Psoas muscle (tissue), 8 donors: ENCODE measurements around the gene SIN3A. TPM values are rescaled to one million over a fixed set of nuclear protein-coding genes. Genes with fewer than 3 reads are reported as not detected.

ENCODE experiments used
- ATAC-seq, 4 donors: fragments of 200-7000 bp; cut with Tn5 transposase; one replicate each; pipeline ENCODE4 v1.9.1; 2020; ENCODE audit warnings: moderate library complexity in 3 of 4, mild to moderate bottlenecking in 2 of 4
- DNase-seq, 2 donors: peaks; one replicate each; pipeline ENCODE4 v3.0.0-alpha.2; 2020
- H3K27ac ChIP-seq: fragments of 200-600 bp; one replicate; pipeline ENCODE4 v1.8.0; 2022
- H3K27me3 ChIP-seq, 3 donors: fragments of 200-600 bp in 1 of 3; one replicate each; pipeline versions ENCODE4 v1.6.1 to v1.8.0; 2013 to 2022; ENCODE audit warnings: low read length in 2 of 3, mild to moderate bottlenecking in 2 of 3, moderate library complexity in 1 of 3; ENCODE audit not compliant: insufficient read depth in 3 of 3
- H3K36me3 ChIP-seq, 2 donors: fragments of 200-600 bp in 1 of 2; one replicate each; pipeline versions ENCODE4 v1.6.1 to v1.8.0; 2013 to 2022; ENCODE audit warnings: low read depth in 1 of 2, mild to moderate bottlenecking in 1 of 2, moderate library complexity in 1 of 2; ENCODE audit not compliant: insufficient read depth in 1 of 2
- H3K4me1 ChIP-seq: fragments of 200-600 bp; one replicate; pipeline ENCODE4 v1.8.0; 2022
- H3K4me3 ChIP-seq: fragments of 200-600 bp; one replicate; pipeline ENCODE4 v1.8.0; 2022; ENCODE audit warnings: mild to moderate bottlenecking
- H3K9me3 ChIP-seq: fragments of 200-600 bp; one replicate; pipeline ENCODE4 v1.8.0; 2022
- WGBS, 3 donors: extraction: QIAGEN DNeasy Blood & Tissue Kit; methylation state at CpG; one replicate each; pipeline versions ENCODE4 v1.1.6 to v1.1.7; 2013; 5-methylcytosine and 5-hydroxymethylcytosine counted together
- intact Hi-C, 2 donors: fragments of 100-400 bp; cut with DNase I; formaldehyde crosslinking; loops; one replicate each; pipeline versions ENCODE4 v1.11.0 to v1.14.2; 2022
- polyA plus RNA-seq, 3 donors: library from polyadenylated mRNA; stranded (reverse); fragments of 200-250 nt; gene quantifications; one replicate each; pipeline ENCODE4 v1.2.3, GENCODE V29; 2013
- total RNA-seq, 4 donors: library from RNA; stranded (reverse); fragmentation: NEBNext Ultra II Directional in 2 of 4; extraction: Animal tissue kit (Norgen Biotek cat#: 25700) in 2 of 4; gene quantifications; one replicate each; pipeline versions ENCODE4 v1.2.1 to v1.2.4, GENCODE V29; 2021 to 2023
- TF ChIP-seq, protein P1 (sequence below): fragments of 200-600 bp; IDR thresholded peaks from one replicate; pipeline ENCODE4 v1.8.0; 2022; ENCODE audit warnings: antibody characterized with exemption
- donor health status: healthy with polysubstance abuse.
- donor health status: DM: no; HTN: no; CAD: no; lungs with moderate emphysema.
- donor health status: Bipolar disorder and iron deficiency.
- donor health status: healthy.
- donor health status: DM: yes; HTN: yes; CAD: no.
- donor health status: DM: no; HTN: no; CAD: no.
- donor health status: DM: no; HTN: no; CAD: no.
- donor health status: DM: yes; HTN: yes; CAD: no.

The SIN3A gene
- total and polyA plus RNA-seq, 7 donors, result 7.2 to 35.5 (median 21.7) TPM

DNA sequence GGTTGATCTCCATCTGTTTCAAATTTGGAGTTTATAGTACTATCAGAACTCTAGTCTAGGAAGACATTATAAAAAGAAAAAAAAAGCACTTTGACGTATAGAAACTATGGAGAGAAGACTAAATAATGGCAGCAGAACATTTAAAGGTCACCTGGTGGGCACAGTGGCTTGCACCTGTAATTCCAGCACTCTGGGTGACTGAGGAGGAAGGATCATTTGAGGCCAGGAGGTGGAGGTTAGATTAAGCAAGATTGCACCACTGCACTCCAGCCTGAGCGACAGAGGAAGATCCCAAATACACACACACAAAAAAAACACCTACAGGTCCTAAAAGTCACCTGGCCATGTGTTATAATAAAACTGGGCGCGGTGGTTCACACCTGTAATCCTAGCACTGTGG lies 13.8 kb downstream of the SIN3A start:
- no peak overlapping the region for H3K4me3 ChIP-seq
- TF ChIP-seq, protein P1, sequence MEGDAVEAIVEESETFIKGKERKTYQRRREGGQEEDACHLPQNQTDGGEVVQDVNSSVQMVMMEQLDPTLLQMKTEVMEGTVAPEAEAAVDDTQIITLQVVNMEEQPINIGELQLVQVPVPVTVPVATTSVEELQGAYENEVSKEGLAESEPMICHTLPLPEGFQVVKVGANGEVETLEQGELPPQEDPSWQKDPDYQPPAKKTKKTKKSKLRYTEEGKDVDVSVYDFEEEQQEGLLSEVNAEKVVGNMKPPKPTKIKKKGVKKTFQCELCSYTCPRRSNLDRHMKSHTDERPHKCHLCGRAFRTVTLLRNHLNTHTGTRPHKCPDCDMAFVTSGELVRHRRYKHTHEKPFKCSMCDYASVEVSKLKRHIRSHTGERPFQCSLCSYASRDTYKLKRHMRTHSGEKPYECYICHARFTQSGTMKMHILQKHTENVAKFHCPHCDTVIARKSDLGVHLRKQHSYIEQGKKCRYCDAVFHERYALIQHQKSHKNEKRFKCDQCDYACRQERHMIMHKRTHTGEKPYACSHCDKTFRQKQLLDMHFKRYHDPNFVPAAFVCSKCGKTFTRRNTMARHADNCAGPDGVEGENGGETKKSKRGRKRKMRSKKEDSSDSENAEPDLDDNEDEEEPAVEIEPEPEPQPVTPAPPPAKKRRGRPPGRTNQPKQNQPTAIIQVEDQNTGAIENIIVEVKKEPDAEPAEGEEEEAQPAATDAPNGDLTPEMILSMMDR, result no peak
- no peaks in the 10 kb centered on the region for H3K9me3 ChIP-seq
- 95 to 98% (median 97%) methylated on average over 4 of the region's 4 CpGs for WGBS, 3 donors
- intact Hi-C loops, result no loop called here
- ATAC-seq (no peak), DNase-seq (no peak)
- H3K27me3 ChIP-seq, result no peaks in the 10 kb centered on the region
- peaks cover 8% of the 10 kb centered on the region for H3K4me1 ChIP-seq
- H3K27ac ChIP-seq, result no peak overlapping the region
- peaks cover 0 to 18% of the 10 kb centered on the region in 2 donors for H3K36me3 ChIP-seq

DNA sequence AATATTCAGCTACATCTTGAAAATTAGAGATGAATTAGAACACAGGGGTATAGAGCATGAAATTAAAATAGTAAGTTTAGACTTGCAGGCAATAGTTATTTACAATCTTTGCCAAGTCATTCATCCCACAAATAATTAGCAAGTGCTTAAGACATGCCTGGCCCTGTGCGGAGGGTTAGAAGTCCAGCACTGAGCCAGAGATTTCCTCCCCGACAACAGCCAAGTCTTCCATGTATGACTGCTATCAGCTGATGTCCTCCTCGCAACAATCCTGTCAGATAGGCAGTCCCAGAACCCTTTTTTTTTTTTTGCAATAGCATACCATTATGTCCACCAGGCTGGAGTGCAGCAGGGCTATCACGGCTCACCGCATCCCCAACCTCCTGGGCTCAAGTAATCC lies 14.6 kb downstream of the SIN3A start:
- peak in 1 of 4 donors; percentile 25 for ATAC-seq
- DNase-seq, result no peak
- Histone ChIP-seq H3K4me1 (peaks cover 8% of the 10 kb centered on the region), H3K27ac (no peak overlapping the region), H3K4me3 (no peak overlapping the region), H3K27me3 (no peaks in the 10 kb centered on the region), H3K9me3 (no peaks in the 10 kb centered on the region), H3K36me3 (peaks cover 0 to 18% of the 10 kb centered on the region in 2 donors)
- 56 to 73% (median 60%) methylated on average over 5 of the region's 5 CpGs for WGBS, 3 donors
- TF ChIP-seq, protein P1, result no peak
- intact Hi-C loops, result no loop called here

DNA sequence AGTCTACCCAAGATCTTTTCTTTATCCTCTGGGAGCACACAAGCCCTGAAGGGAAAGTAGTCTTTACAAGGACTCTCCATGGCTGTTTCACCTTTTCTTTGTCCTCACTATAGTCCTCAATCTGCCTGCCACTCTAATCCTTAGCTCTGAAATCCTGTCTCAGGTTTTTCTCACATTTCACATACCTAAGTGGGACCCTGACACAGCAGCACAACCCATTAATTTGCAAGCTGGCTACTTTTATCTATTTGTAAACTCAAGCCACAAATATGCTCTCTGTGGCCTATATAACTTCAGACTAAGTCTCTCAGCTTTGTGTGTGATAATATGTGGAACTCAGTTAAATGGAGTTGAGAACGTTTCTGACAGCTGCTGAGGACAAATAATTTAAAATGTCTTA lies 19.8 kb downstream of the SIN3A start:
- Histone ChIP-seq H3K9me3 (no peaks in the 10 kb centered on the region), H3K27ac (no peak overlapping the region), H3K27me3 (no peaks in the 10 kb centered on the region), H3K4me1 (peaks cover under 1% of the 10 kb centered on the region), H3K4me3 (no peak overlapping the region), H3K36me3 (peaks cover 0 to 51% of the 10 kb centered on the region in 2 donors)
- DNase-seq (no peak), ATAC-seq (no peak)
- intact Hi-C loops, result no loop called here
- TF ChIP-seq, protein P1, result no peak
- 32 to 42% (median 40%) methylated on average over 1 of the region's 1 CpG for WGBS, 3 donors

DNA sequence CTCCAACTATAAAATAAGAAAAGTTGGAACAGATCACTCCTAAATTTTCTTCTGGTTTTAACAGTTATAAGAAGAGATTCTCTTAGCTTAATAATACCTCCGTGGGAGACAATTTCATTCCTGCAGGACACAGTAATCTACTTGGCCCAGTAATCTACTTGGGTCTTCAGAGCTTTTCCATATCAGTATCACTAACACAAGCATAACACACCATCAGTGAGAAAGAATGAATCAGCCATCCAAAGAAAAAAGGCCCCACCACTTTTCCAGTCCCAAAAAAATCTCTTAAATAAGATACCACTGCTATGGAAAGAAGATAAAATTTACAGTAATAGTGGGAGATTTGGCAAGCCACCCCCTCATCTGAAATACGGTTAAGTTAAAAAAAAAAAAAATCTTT lies 20.2 kb downstream of the SIN3A start:
- Histone ChIP-seq H3K9me3 (no peaks in the 10 kb centered on the region), H3K4me1 (no peaks in the 10 kb centered on the region), H3K36me3 (peaks cover 0 to 54% of the 10 kb centered on the region in 2 donors), H3K27me3 (no peaks in the 10 kb centered on the region), H3K27ac (no peak overlapping the region), H3K4me3 (no peak overlapping the region)
- no peak for DNase-seq
- 57 to 69% (median 63%) methylated on average over 2 of the region's 2 CpGs for WGBS, 3 donors
- intact Hi-C loops, result no loop called here
- no peak for ATAC-seq
- TF ChIP-seq, protein P1, result no peak

DNA sequence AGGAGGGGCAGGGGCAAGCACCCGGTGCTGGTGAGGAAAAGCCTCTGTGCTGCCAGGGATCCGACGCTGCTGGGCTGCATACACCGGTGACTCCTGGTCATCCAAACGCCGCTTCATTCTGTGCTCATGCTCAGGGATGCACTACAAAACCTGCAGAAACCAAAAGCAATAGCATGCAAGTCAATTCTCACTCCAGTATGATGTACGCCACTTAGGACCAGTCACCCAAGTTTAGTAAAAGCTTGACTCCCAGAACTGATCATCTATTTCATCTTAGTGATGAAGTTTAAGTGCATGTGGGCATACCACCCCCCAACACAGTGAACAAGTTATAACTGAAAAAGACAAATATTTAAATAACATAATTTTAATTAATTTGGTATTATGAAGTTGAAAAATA lies 21.2 kb downstream of the SIN3A start:
- DNase-seq, result no peak
- intact Hi-C loops, result no loop called here
- Histone ChIP-seq H3K9me3 (no peaks in the 10 kb centered on the region), H3K4me1 (no peaks in the 10 kb centered on the region), H3K36me3 (peaks cover 0 to 53% of the 10 kb centered on the region in 2 donors), H3K4me3 (no peak overlapping the region), H3K27ac (no peak overlapping the region), H3K27me3 (no peaks in the 10 kb centered on the region)
- ATAC-seq, result no peak
- TF ChIP-seq, protein P1, result no peak
- WGBS, 3 donors, result 88 to 95% (median 92%) methylated on average over 7 of the region's 7 CpGs
